NOMO-1 treated with DMSO at 0.1 percent for 48 hours (cell line): ENCODE data around the gene MCTP1.

Source experiments
- DNase-seq: peaks from one replicate; lab custom pipeline; 2025; ENCODE audit not compliant: unreplicated experiment; lab: John Stamatoyannopoulos, UW

MCTP1 gene

GRCh38 chr5:94674490-94675382 is 610.2 kb downstream of the MCTP1 start:
- DNase-seq: no peak

GRCh38 chr5:94672746-94673145 is 612.1 kb downstream of the MCTP1 start:
- DNase-seq: no peak

GRCh38 chr5:94670726-94671125 is 614.2 kb downstream of the MCTP1 start:
- no peak for DNase-seq

GRCh38 chr5:94667937-94668336 is 617.0 kb downstream of the MCTP1 start:
- no peak for DNase-seq

- no peak for DNase-seq
These were observed 623.8 kb downstream of the MCTP1 start for GRCh38 chr5:94661086-94661485.

- no peak for DNase-seq
These were observed 624.4 kb downstream of the MCTP1 start for GRCh38 chr5:94660506-94660905.

- no peak for DNase-seq
These were observed 626.6 kb downstream of the MCTP1 start for GRCh38 chr5:94658272-94658671.
